CD4-positive, CD25-positive, alpha-beta regulatory T cell (primary cell): ENCODE results near the gene ERC1. TPM values are rescaled to one million over a fixed set of nuclear protein-coding genes. Genes with fewer than 3 reads are reported as not detected.

ENCODE experiments used
- ATAC-seq, 2 donors: fragments of 150-1000 bp; cut with Tn5 transposase; one replicate each; pipeline ENCODE4 v1.10.0; 2021; ENCODE audit warnings: low read depth in 2 of 2, moderate number of reproducible peaks in 2 of 2, moderate library complexity in 1 of 2
- DNase-seq, 3 donors: peaks; one replicate each; pipeline versions ENCODE4 v3.0.0 to v3.0.0-alpha.2; 2012 to 2022; ENCODE audit warnings: mixed read lengths in 1 of 3
- H3K27ac ChIP-seq: one replicate; pipeline ENCODE4 v1.7.0; 2013; ENCODE audit warnings: mild to moderate bottlenecking, low read length; ENCODE audit not compliant: insufficient read depth, poor library complexity, severe bottlenecking
- H3K27me3 ChIP-seq: one replicate; pipeline ENCODE4 v1.7.0; 2013; ENCODE audit warnings: low read length; ENCODE audit not compliant: control insufficient read depth, insufficient read depth
- H3K36me3 ChIP-seq: one replicate; pipeline ENCODE4 v1.7.0; 2013; ENCODE audit warnings: mild to moderate bottlenecking, low read length, moderate library complexity; ENCODE audit not compliant: control insufficient read depth, insufficient read depth
- H3K4me1 ChIP-seq: 2 replicates; pipeline ENCODE4 v1.7.0; 2013; ENCODE audit warnings: mild to moderate bottlenecking, low read length; ENCODE audit not compliant: insufficient read depth, control insufficient read depth, poor library complexity, severe bottlenecking
- H3K4me3 ChIP-seq: one replicate; pipeline ENCODE4 v1.7.0; 2013; ENCODE audit warnings: low read depth, mild to moderate bottlenecking, low read length, moderate library complexity
- H3K9me3 ChIP-seq, 2 experiments: 1 replicate in 1 of 2; 2 replicates in 1 of 2; pipeline ENCODE4 v1.7.0; 2013; ENCODE audit warnings: low read length in 2 of 2, mild to moderate bottlenecking in 1 of 2, moderate library complexity in 1 of 2; ENCODE audit not compliant: control insufficient read depth in 2 of 2
- H3K27ac Mint-ChIP-seq, 3 donors: one replicate each; pipeline ENCODE4 v1.8.0; 2020 to 2022; ENCODE audit warnings: mild to moderate bottlenecking in 3 of 3, mixed read lengths in 3 of 3, moderate library complexity in 2 of 3
- H3K27me3 Mint-ChIP-seq: one replicate; pipeline ENCODE4 v1.8.0; 2022; ENCODE audit warnings: mild to moderate bottlenecking, mixed read lengths
- H3K36me3 Mint-ChIP-seq: one replicate; pipeline ENCODE4 v1.8.0; 2020; ENCODE audit warnings: mixed read lengths
- H3K4me1 Mint-ChIP-seq, 4 donors: one replicate each; pipeline ENCODE4 v1.8.0; 2020 to 2022; ENCODE audit warnings: mixed read lengths in 4 of 4, mild to moderate bottlenecking in 1 of 4
- H3K4me3 Mint-ChIP-seq, 4 donors: one replicate each; pipeline ENCODE4 v1.8.0; 2020 to 2022; ENCODE audit warnings: mild to moderate bottlenecking in 4 of 4, mixed read lengths in 4 of 4, moderate library complexity in 3 of 4
- H3K9me3 Mint-ChIP-seq, 7 donors: one replicate each; pipeline ENCODE4 v1.8.0; 2020 to 2022; ENCODE audit warnings: mixed read lengths in 7 of 7, mild to moderate bottlenecking in 3 of 7, moderate library complexity in 2 of 7
- polyA plus RNA-seq, 4 donors: library from polyadenylated mRNA; unstranded; fragments of 300-500 nt; fragmentation: Illumina TruSeq; gene quantifications; one replicate each; pipeline ENCODE4 v1.2.3, GENCODE V29; 2021
- total RNA-seq: library from RNA; stranded (reverse); gene quantifications from one replicate; pipeline ENCODE4 v1.2.3, GENCODE V29; 2022

The ERC1 gene
- total and polyA plus RNA-seq, 5 donors from 2014 or later: 5.7 to 46.5 (median 7.6) TPM

GRCh38 chr12:1011091-1011490 is 20.1 kb downstream of the ERC1 start:
- Mint-ChIP-seq H3K36me3 (no peaks in the 10 kb centered on the region), H3K4me1 (peaks cover 0 to 7% (median 4%) of the 10 kb centered on the region in 4 donors), H3K27me3 (no peaks in the 10 kb centered on the region), H3K27ac (no peak overlapping the region), H3K4me3 (no peak overlapping the region), H3K9me3 (no peaks in the 10 kb centered on the region)
- Histone ChIP-seq H3K9me3 (no peaks in the 10 kb centered on the region), H3K4me1 (no peaks in the 10 kb centered on the region), H3K27me3 (no peaks in the 10 kb centered on the region), H3K36me3 (no peaks in the 10 kb centered on the region), H3K4me3 (no peak overlapping the region), H3K27ac (no peak overlapping the region)
- ATAC-seq (no peak), DNase-seq (no peak)

GRCh38 chr12:1013618-1014489 is 22.8 kb downstream of the ERC1 start:
- no peaks in the 10 kb centered on the region for H3K27me3 ChIP-seq
- Mint-ChIP-seq H3K9me3 (no peaks in the 10 kb centered on the region), H3K36me3 (peaks cover 5% of the 10 kb centered on the region), H3K4me3 (no peak overlapping the region), H3K4me1 (peaks cover 0 to 9% (median 8%) of the 10 kb centered on the region in 4 donors), H3K27me3 (no peaks in the 10 kb centered on the region), H3K27ac (peak overlapping the region in 1 of 3 donors; percentile 60)
- ATAC-seq (no peak), DNase-seq (no peak)
- no peaks in the 10 kb centered on the region for H3K4me1 ChIP-seq
- H3K27ac ChIP-seq: no peak overlapping the region
- H3K9me3 ChIP-seq: no peaks in the 10 kb centered on the region
- H3K36me3 ChIP-seq: no peaks in the 10 kb centered on the region
- no peak overlapping the region for H3K4me3 ChIP-seq

GRCh38 chr12:1019283-1019682 is 28.3 kb downstream of the ERC1 start:
- Mint-ChIP-seq H3K9me3 (no peaks in the 10 kb centered on the region), H3K36me3 (peaks cover 19% of the 10 kb centered on the region), H3K4me1 (peaks cover 6 to 24% (median 13%) of the 10 kb centered on the region in 4 donors), H3K27me3 (no peaks in the 10 kb centered on the region), H3K27ac (no peak overlapping the region), H3K4me3 (no peak overlapping the region)
- Histone ChIP-seq H3K4me1 (no peaks in the 10 kb centered on the region), H3K9me3 (no peaks in the 10 kb centered on the region), H3K27me3 (no peaks in the 10 kb centered on the region), H3K36me3 (no peaks in the 10 kb centered on the region), H3K4me3 (no peak overlapping the region), H3K27ac (no peak overlapping the region)
- no peak for DNase-seq
- ATAC-seq: no peak

- no peak overlapping the region for H3K4me3 ChIP-seq
- Mint-ChIP-seq H3K27me3 (no peaks in the 10 kb centered on the region), H3K9me3 (no peaks in the 10 kb centered on the region), H3K4me1 (peaks cover 6 to 27% (median 15%) of the 10 kb centered on the region in 4 donors), H3K27ac (peak overlapping the region in 1 of 3 donors; percentile 66), H3K36me3 (peaks cover 19% of the 10 kb centered on the region), H3K4me3 (no peak overlapping the region)
- no peak overlapping the region for H3K27ac ChIP-seq
- H3K27me3 ChIP-seq: no peaks in the 10 kb centered on the region
- no peaks in the 10 kb centered on the region for H3K4me1 ChIP-seq
- DNase-seq (no peak), ATAC-seq (no peak)
- no peaks in the 10 kb centered on the region for H3K36me3 ChIP-seq
- H3K9me3 ChIP-seq: no peaks in the 10 kb centered on the region
Observed at GRCh38 chr12:1020389-1020788, 29.4 kb downstream of the ERC1 start.

- Mint-ChIP-seq H3K36me3 (peaks cover 19% of the 10 kb centered on the region), H3K27ac (no peak overlapping the region), H3K4me3 (no peak overlapping the region), H3K4me1 (peaks cover 6 to 29% (median 19%) of the 10 kb centered on the region in 4 donors), H3K27me3 (no peaks in the 10 kb centered on the region), H3K9me3 (peaks cover 0 to 1% (median 0%) of the 10 kb centered on the region in 7 donors)
- Histone ChIP-seq H3K4me1 (no peaks in the 10 kb centered on the region), H3K4me3 (no peak overlapping the region), H3K27me3 (no peaks in the 10 kb centered on the region), H3K9me3 (no peaks in the 10 kb centered on the region), H3K27ac (no peak overlapping the region), H3K36me3 (no peaks in the 10 kb centered on the region)
- ATAC-seq (no peak), DNase-seq (no peak)
Observed at GRCh38 chr12:1022032-1022970, 31.3 kb downstream of the ERC1 start.

GRCh38 chr12:1030779-1031178 is 39.8 kb downstream of the ERC1 start:
- peaks cover 0 to 2% (median 0%) of the 10 kb centered on the region in 7 donors for H3K9me3 Mint-ChIP-seq
- H3K4me3 Mint-ChIP-seq: no peak overlapping the region
- no peak overlapping the region for H3K27ac ChIP-seq
- no peaks in the 10 kb centered on the region for H3K27me3 ChIP-seq
- H3K4me1 ChIP-seq: no peaks in the 10 kb centered on the region
- no peaks in the 10 kb centered on the region for H3K9me3 ChIP-seq
- no peaks in the 10 kb centered on the region for H3K27me3 Mint-ChIP-seq
- ATAC-seq (no peak), DNase-seq (no peak)
- no peak overlapping the region for H3K4me3 ChIP-seq
- H3K4me1 Mint-ChIP-seq: peaks cover 6 to 9% (median 8%) of the 10 kb centered on the region in 4 donors
- peak overlapping the region in 1 of 3 donors; percentile 13 for H3K27ac Mint-ChIP-seq
- H3K36me3 Mint-ChIP-seq: peaks cover 38% of the 10 kb centered on the region
- peaks cover 14% of the 10 kb centered on the region for H3K36me3 ChIP-seq

- H3K4me1 Mint-ChIP-seq: peaks cover 2 to 12% (median 7%) of the 10 kb centered on the region in 4 donors
- no peaks in the 10 kb centered on the region for H3K27me3 Mint-ChIP-seq
- H3K27ac Mint-ChIP-seq: no peak overlapping the region
- DNase-seq (no peak), ATAC-seq (no peak)
- Histone ChIP-seq H3K36me3 (peaks cover 2% of the 10 kb centered on the region), H3K27me3 (no peaks in the 10 kb centered on the region), H3K4me1 (no peaks in the 10 kb centered on the region), H3K4me3 (no peak overlapping the region), H3K27ac (no peak overlapping the region), H3K9me3 (no peaks in the 10 kb centered on the region)
- peaks cover 0 to 2% (median 0%) of the 10 kb centered on the region in 7 donors for H3K9me3 Mint-ChIP-seq
- peaks cover 33% of the 10 kb centered on the region for H3K36me3 Mint-ChIP-seq
- H3K4me3 Mint-ChIP-seq: no peak overlapping the region
Observed at GRCh38 chr12:1034243-1034642, 43.2 kb downstream of the ERC1 start.
